GM21717 (cell line): ENCODE data around the gene KLHL25.

Experiments used
- ATAC-seq: cut with Tn5 transposase; IDR thresholded peaks from one replicate; pipeline ENCODE4 v1.9.1; 2021; ENCODE audit warnings: mild to moderate bottlenecking, moderate library complexity; ENCODE audit not compliant: unreplicated experiment

The KLHL25 gene

GRCh38 chr15:85762039-85762755 lies 32.5 kb downstream of the KLHL25 start:
- ATAC-seq: no peak

GRCh38 chr15:85761635-85762034 lies 33.1 kb downstream of the KLHL25 start:
- ATAC-seq: no peak

GRCh38 chr15:85760531-85761371 lies 34.0 kb downstream of the KLHL25 start:
- ATAC-seq: no peak

GRCh38 chr15:85760049-85760448 lies 34.7 kb downstream of the KLHL25 start:
- no peak for ATAC-seq

GRCh38 chr15:85759376-85759775 lies 35.3 kb downstream of the KLHL25 start:
- no peak for ATAC-seq

DNA sequence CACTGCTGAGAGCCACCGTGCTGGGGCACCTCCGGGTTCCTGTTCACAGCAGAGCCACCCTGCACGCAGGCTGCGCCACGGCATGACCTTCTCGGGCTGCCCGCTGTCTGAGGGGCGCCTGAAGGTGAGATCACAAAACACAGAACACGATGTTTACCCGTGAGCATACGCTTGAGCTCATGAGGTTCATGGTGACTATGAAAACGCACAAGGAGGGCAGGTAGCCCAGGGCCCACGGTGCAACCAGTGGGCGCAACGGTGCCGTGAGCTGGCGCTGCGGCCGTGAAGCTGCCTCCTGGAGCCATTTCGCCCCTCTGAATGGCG lies 36.1 kb downstream of the KLHL25 start:
- ATAC-seq: no peak

DNA sequence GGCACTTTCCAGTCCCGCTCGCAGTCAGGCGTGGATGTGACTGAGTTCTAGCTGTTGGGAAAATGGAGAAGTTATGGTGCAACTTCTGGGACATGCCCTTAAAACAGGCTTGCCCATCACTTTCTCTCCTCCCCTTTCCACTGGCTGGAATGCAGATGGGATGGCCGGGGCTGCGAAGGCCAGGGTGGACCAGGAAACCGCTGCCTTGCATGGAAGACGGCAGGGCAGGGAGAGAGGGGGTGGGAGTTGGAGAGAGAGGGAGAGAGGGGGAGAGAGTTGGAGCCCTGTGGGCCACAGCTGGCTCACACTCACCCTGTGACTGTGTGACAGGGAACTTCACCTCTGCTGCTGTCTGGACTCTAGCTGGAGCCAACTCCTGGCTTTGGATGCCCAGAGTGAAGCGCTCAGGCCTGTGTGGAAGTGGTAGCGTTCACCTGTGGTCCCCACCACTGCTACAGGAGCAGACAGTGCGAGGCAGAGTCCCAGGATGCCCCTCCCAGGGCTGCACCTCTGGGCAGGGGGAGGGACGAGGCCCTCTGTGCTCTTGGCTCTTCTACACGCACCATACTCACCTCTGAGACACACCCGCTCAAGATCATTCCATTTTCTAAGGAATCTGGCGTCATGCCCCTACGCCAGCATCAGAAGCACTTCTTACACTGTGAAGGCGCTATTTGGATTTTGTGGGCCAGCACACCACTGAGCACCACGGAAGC lies 36.6 kb downstream of the KLHL25 start:
- ATAC-seq: no peak

- no peak for ATAC-seq
Measured at GRCh38 chr15:85757073-85757938, 37.4 kb downstream of the KLHL25 start.

DNA sequence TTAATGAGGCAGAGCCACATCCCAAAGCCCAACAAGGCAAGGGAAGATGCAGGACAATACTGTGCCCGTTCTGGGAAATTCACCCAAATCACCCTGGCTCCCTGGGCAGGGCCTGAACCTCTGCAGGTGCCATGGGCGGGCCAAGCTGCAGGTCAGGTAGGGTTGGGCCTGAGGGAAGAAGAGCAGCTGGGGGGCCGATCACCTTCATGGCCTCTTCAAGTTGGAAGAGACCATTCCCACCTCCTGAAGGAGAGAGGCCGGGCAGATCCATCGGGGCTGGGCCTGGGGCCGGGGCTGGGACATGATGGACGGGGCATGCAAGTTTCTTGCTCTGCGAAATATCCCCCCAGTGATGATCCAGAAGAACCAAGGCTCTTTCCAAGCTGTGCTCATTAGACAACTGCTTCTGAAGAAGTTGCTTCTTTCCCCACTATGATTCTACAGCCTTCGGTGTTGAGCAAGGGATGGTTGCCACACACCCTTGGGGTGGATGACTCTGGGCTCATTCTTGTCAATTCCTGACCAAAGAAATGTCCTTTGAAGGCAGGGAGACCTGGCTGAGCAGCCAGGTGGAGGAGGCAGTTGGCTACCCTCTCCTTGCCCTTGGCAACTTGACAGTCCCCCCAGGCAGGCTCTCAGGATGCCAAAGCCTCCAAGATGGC lies 38.2 kb downstream of the KLHL25 start:
- ATAC-seq: no peak

DNA sequence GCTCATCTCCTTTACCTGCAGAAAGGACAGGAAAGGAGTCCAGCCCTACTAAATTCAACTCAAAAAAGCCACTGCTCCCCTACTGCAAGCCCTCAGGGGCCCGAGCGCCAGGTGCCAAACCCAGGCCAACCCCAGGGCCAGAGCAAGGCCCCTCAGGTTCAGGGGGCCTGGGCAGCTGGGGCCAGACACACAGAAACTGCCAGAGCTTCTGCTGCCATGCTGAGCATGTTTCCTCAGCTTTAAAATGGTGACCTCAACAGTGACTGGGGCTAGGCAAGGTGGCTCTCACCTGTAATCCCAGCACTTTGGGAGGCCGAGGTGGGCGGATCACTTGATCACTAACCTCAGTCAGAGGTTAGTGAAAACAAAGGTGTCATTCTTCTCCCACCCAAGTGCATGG lies 38.8 kb downstream of the KLHL25 start:
- ATAC-seq: no peak

DNA sequence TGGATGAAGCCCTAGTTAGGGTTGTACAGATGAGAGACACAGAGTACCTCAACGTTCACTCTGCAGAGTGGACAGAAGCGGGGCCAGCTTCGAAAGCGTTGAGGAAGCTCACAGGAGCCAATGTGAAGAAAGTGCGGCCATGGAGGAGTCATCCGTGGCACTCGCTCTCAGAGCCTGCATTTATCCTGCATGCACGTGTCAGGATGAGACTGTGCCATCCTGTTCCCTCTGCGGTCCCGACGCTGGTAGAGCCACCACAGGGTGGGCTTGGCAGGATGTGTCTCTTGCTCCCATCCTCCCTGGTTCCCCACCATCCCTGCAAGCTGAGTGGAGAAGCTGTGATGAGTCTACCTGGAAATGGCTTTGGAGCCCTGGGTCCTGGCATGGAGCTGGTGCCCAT lies 39.3 kb downstream of the KLHL25 start:
- ATAC-seq: no peak

GRCh38 chr15:85754989-85755388 lies 39.7 kb downstream of the KLHL25 start:
- ATAC-seq: no peak

GRCh38 chr15:85753791-85754452 lies 40.8 kb downstream of the KLHL25 start:
- no peak for ATAC-seq

- no peak for ATAC-seq
Measured at GRCh38 chr15:85753261-85753660, 41.5 kb downstream of the KLHL25 start.

- no peak for ATAC-seq
Measured at GRCh38 chr15:85752491-85752961, 42.2 kb downstream of the KLHL25 start.

GRCh38 chr15:85752124-85752475 lies 42.6 kb downstream of the KLHL25 start:
- no peak for ATAC-seq

DNA sequence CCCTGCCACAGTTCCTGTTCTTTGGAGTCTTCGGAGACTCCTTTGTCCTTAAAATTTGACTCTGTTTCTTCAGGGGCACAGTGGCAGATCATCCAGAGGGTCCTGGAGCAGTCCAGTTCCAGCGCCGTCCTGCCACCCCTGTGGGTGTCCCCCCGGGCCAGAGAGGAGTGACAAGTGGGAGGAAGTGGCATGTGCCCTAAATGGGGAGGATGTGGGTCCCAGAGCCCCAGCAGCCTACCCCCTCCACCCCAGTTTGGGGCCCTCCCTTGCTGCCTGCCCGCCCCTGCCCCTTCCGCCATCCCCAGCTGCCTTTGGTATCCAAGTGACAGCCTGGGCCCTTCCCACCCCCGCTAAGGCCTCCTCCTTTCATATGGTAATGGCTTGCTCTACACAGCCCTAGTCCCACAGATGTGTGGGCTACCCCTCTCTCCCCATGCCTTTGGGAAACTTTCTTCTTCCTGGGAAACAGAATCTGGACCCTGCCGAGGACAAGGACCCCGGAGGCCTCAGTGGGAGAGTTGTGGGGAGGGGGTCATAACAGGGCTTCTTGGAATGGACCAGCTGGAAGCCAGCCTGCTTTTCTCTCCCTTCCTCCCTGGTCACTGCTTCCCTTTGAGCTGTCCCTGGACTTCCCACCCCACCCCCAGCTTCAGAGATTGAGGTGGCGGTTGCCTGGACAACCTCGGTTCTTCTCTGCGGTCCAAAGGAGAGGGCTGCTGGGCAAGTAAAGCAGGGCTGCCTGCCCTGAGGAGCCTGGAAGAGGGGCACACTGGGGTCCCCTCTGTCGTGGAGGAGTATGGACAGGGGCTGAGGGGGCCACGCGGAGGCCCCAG lies 43.2 kb downstream of the KLHL25 start:
- no peak for ATAC-seq

DNA sequence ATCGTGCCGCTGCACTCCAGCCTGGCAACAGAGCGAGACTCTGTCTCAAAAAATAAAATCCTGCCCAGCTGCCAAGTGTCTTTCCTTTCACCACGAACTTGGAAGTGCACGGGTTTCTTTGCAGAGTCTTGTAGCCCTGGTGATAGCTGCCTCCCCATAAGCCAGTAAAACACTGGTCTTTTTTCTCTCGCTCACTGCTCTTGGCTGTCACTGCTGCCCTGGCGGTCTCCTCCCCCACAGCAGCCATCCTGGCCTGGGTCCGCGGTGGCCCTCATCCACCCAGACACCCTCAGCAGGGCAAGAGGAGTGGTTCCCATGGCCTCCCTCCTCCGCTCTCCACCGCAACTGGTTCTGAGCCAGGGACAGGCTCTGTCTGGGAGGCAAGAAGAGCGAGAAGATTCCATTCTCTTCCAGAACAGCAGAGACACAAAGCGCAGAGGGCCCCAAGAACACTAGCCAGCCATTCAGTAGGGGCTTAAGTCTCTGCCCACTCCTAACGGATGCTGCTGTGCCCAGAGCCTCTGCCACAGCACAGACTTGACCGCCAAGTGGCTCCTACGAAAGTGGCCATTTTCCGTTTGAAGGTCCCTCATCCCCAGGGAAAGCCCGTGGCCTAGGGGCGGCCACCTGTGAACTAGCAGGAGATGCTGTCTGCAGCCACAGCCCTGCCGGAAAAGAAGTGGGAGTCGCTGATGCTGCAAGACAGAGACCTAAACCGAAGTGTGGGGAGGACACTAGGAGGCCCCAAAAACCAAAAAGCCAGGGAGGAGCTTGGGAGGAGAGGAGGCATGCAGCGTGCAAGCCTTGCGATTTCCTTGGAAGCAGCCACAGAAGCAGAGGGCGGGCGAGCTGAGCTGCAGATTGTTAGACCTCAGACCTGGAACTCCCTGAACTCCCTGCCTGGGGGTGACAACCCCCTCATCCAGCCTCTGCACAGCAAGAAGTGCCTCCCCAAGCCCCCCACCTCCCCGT lies 44.1 kb downstream of the KLHL25 start:
- no peak for ATAC-seq
